IMR-90 (cell line): ENCODE results near the gene YWHAG. TPM values are rescaled to one million over a fixed set of nuclear protein-coding genes. Genes with fewer than 3 reads are reported as not detected.
"Not testable (repeated sequence)": the region's sequence is repeated elsewhere in the genome, so short reads cannot be mapped to it uniquely, and the experiment has no call there.

ENCODE experiments used
- ATAC-seq: fragments of 200-7000 bp; cut with Tn5 transposase; 2 replicates; pipeline ENCODE4 v1.9.1; 2020; ENCODE audit warnings: low read depth, mild to moderate bottlenecking, moderate library complexity
- BruUV-seq: library from RNA; stranded (reverse); fragments of 400-500 nt; replicated peaks from 2 replicates; lab custom pipeline; 2021; lab: Mats Ljungman, UMichigan
- CTCF ChIA-PET: fragments of 300-600 bp; formaldehyde crosslinking; extraction: SDS; loops from one replicate; lab custom pipeline; 2021; ENCODE audit warnings: antibody characterized with exemption; lab: Yijun Ruan, JAX
- POLR2A ChIA-PET: fragments of 300-600 bp; sonication (Branson Sonifier 250); formaldehyde crosslinking; loops from one replicate; lab custom pipeline; 2022; ENCODE audit warnings: antibody characterized with exemption; ENCODE audit not compliant: unreplicated experiment; lab: Charles Lee
- DNase-seq: peaks from one replicate; pipeline ENCODE4 v3.0.0; 2013
- H2AFZ ChIP-seq: replicated peaks from 2 replicates; pipeline ENCODE3; 2013; ENCODE audit warnings: low read length, mild to moderate bottlenecking; ENCODE audit not compliant: poor library complexity
- H2AK5ac ChIP-seq: 2 replicates; pipeline ENCODE4 v1.6.1; 2013; ENCODE audit warnings: low read depth, low read length, inconsistent platforms
- H2AK9ac ChIP-seq: replicated peaks from 2 replicates; pipeline ENCODE3; 2013; ENCODE audit warnings: mild to moderate bottlenecking, low read depth, low read length, moderate library complexity; ENCODE audit not compliant: poor library complexity
- H2BK120ac ChIP-seq: 2 replicates; pipeline ENCODE4 v1.6.1; 2013; ENCODE audit warnings: low read depth, low read length, inconsistent platforms
- H2BK15ac ChIP-seq: 3 replicates; pipeline ENCODE4 v1.6.1; 2013; ENCODE audit warnings: low read depth, low read length, inconsistent platforms
- H2BK20ac ChIP-seq: 2 replicates; pipeline ENCODE4 v1.6.1; 2013; ENCODE audit warnings: low read depth, mild to moderate bottlenecking, inconsistent platforms, low read length, moderate library complexity
- H2BK5ac ChIP-seq: 2 replicates; pipeline ENCODE4 v1.6.1; 2013; ENCODE audit warnings: mild to moderate bottlenecking, low read depth, low read length, inconsistent platforms; ENCODE audit not compliant: poor library complexity, severe bottlenecking
- H3K14ac ChIP-seq: replicated peaks from 2 replicates; pipeline ENCODE4 v1.6.1; 2013; ENCODE audit warnings: low read depth, low read length, inconsistent platforms
- H3K18ac ChIP-seq: 2 replicates; pipeline ENCODE4 v1.6.1; 2013; ENCODE audit warnings: low read depth, low read length, control low read depth
- H3K23ac ChIP-seq: 2 replicates; pipeline ENCODE4 v1.6.1; 2013; ENCODE audit warnings: low read depth, low read length, inconsistent platforms
- H3K27ac ChIP-seq: 2 replicates; pipeline ENCODE4 v1.5.1; 2013; ENCODE audit warnings: mild to moderate bottlenecking, control low read depth, low read length; ENCODE audit not compliant: insufficient read depth
- H3K27me3 ChIP-seq: 2 replicates; pipeline ENCODE4 v1.6.1; 2013; ENCODE audit warnings: low read length; ENCODE audit not compliant: control insufficient read depth, insufficient read depth
- H3K36me3 ChIP-seq: 2 replicates; pipeline ENCODE4 v1.6.1; 2013; ENCODE audit warnings: low read length, mixed read lengths; ENCODE audit not compliant: control insufficient read depth, insufficient read depth
- H3K4ac ChIP-seq: 2 replicates; pipeline ENCODE4 v1.6.1; 2013; ENCODE audit warnings: low read depth, low read length, inconsistent platforms
- H3K4me1 ChIP-seq: 2 replicates; pipeline ENCODE4 v1.6.1; 2013; ENCODE audit warnings: low read length, mixed read lengths; ENCODE audit not compliant: control insufficient read depth, insufficient read depth
- H3K4me2 ChIP-seq: 2 replicates; pipeline ENCODE4 v1.6.1; 2013; ENCODE audit warnings: low read depth, mild to moderate bottlenecking, control low read depth, low read length, moderate library complexity
- H3K4me3 ChIP-seq: 2 replicates; pipeline ENCODE4 v1.5.1; 2013; ENCODE audit warnings: low read depth, mild to moderate bottlenecking, control low read depth, low read length, moderate library complexity; ENCODE audit not compliant: insufficient read depth
- H3K56ac ChIP-seq: 2 replicates; pipeline ENCODE4 v1.6.1; 2013; ENCODE audit warnings: low read length, inconsistent platforms; ENCODE audit not compliant: insufficient read depth; ENCODE audit errors: extremely low read depth
- H3K79me1 ChIP-seq, 2 experiments: 2 replicates each; pipeline ENCODE4 v1.6.1; 2013; ENCODE audit warnings: low read length in 2 of 2, inconsistent platforms in 1 of 2, low read depth in 1 of 2
- H3K9ac ChIP-seq: 2 replicates; pipeline ENCODE4 v1.6.1; 2013; ENCODE audit warnings: low read depth, low read length, control low read depth
- H3K9me1 ChIP-seq: 2 replicates; pipeline ENCODE4 v1.6.1; 2013; ENCODE audit warnings: low read length, inconsistent platforms; ENCODE audit not compliant: insufficient read depth
- H3K9me3 ChIP-seq: 2 replicates; pipeline ENCODE4 v1.6.1; 2013; ENCODE audit warnings: low read length; ENCODE audit not compliant: control insufficient read depth, insufficient read depth
- H4K20me1 ChIP-seq: 2 replicates; pipeline ENCODE4 v1.6.1; 2013; ENCODE audit warnings: low read length, inconsistent platforms; ENCODE audit not compliant: insufficient read depth
- H4K5ac ChIP-seq: 2 replicates; pipeline ENCODE4 v1.6.1; 2013; ENCODE audit warnings: mild to moderate bottlenecking, low read depth, low read length, control low read depth
- H4K8ac ChIP-seq, 2 experiments: 2 replicates each; pipeline ENCODE4 v1.6.1; 2013; ENCODE audit warnings: low read depth in 2 of 2, low read length in 2 of 2, control low read depth in 1 of 2, inconsistent platforms in 1 of 2
- H4K91ac ChIP-seq: 2 replicates; pipeline ENCODE4 v1.6.1; 2013; ENCODE audit warnings: low read depth, low read length, inconsistent platforms; ENCODE audit not compliant: insufficient read depth
- WGBS, 2 experiments: methylation state at CpG; one replicate each; pipeline versions ENCODE4 v1.1.5 to v1.1.7; 2013; ENCODE audit warnings: missing lambda C conversion rate in 2 of 2; ENCODE audit not compliant: insufficient read length in 1 of 2; ENCODE audit errors: extremely low coverage in 2 of 2; 5-methylcytosine and 5-hydroxymethylcytosine counted together
- dilution Hi-C: fragments of 300-500 bp; cut with HindIII; formaldehyde crosslinking; loops from one replicate; pipeline ENCODE4 v1.14.3; 2018; ENCODE audit warnings: low sequenced_read_pairs; ENCODE audit not compliant: unreplicated experiment
- in situ Hi-C: fragments of 300-500 bp; cut with MboI; formaldehyde crosslinking; loops from 3 replicates; pipeline ENCODE4 v1.14.3; 2019; ENCODE audit warnings: low sequenced_read_pairs, inconsistent platforms, mixed read lengths
- intact Hi-C: fragments of 100-400 bp; cut with micrococcal nuclease; formaldehyde crosslinking; loops from 2 replicates; pipeline ENCODE4 v1.10.0; 2022
- polyA plus RNA-seq, 3 experiments: library from polyadenylated mRNA; depleted of rRNA; stranded (reverse); fragments of >200 nt; gene quantifications; 2 replicates each; pipeline ENCODE4 v1.2.3, GENCODE V29; 2012; ENCODE audit warnings: low replicate concordance in 1 of 3
- total RNA-seq: library from RNA; depleted of rRNA; stranded (reverse); fragments of >200 nt; gene quantifications from 2 replicates; pipeline ENCODE4 v1.2.3, GENCODE V29; 2012

YWHAG gene
- total and polyA plus RNA-seq, 2 of the 4 experiments (the other 2 are of a cell fraction) = 40.1 to 64.9 TPM

DNA sequence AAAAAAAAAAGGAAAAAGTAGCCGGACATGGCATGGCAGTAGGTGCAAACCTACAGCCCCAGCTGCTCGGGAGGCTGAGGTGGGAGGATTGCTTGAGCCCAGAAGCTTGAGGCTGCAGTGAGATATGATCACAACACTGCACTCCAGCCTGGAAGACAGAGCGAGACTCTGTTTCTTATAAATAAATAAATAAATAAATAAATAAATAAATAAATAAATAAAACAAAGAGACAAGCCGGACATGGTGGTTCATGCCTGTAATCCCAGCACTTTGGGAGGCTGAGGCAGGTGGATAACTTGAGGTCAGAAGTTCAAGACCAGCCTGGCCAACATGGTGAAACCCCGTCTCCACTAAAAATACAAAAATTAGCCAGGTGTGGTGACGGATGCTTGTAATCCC is 44.1 kb downstream of the YWHAG start:
- POLR2A ChIA-PET, BruUV-seq, H4K20me1 ChIP-seq, H3K4me1 ChIP-seq, H3K4ac ChIP-seq, ATAC-seq, H4K5ac ChIP-seq, H3K4me2 ChIP-seq, H2BK5ac ChIP-seq, dilution Hi-C loops, H3K18ac ChIP-seq, H3K36me3 ChIP-seq, H3K9me3 ChIP-seq, H4K8ac ChIP-seq, H3K9me1 ChIP-seq, H3K14ac ChIP-seq, H3K23ac ChIP-seq, H2BK120ac ChIP-seq, H3K27me3 ChIP-seq, H3K9ac ChIP-seq, DNase-seq, H3K4me3 ChIP-seq, H3K27ac ChIP-seq, H2AK5ac ChIP-seq, H4K91ac ChIP-seq, H3K56ac ChIP-seq, H2AK9ac ChIP-seq, H2BK15ac ChIP-seq, H2AFZ ChIP-seq, H2BK20ac ChIP-seq: not testable (repeated sequence)
- WGBS, 2 experiments = no CpG with 5 or more reads among the region's 6 CpGs
- CTCF ChIA-PET = interaction anchor here (0.7 to 2.0 kb wide), 3 partner anchors 22 to 52 kb away, joined by 3 to 8 read pairs (median 6); no protein-coding TSS in a partner anchor
- in situ Hi-C loops = loop anchor here (5.0 kb wide), 1 partner anchor 132 kb away; no protein-coding TSS in a partner anchor
- H3K79me1 ChIP-seq = peaks cover 0 to 16% of the 10 kb centered on the region in 2 experiments; a peak in 2 of 4 replicates
- intact Hi-C loops = loop anchor here (1.0 to 5.0 kb wide), 4 partner anchors 23 to 136 kb away; partner anchors contain the start of gene YWHAG
